Epithelial cell of proximal tubule (primary cell): ENCODE measurements around the gene ZC3H4. TPM values are rescaled to one million over a fixed set of nuclear protein-coding genes. Genes with fewer than 3 reads are reported as not detected.

Experiments used
- DNase-seq: peaks from one replicate; pipeline ENCODE4 v3.0.0-alpha.2; 2011; ENCODE audit warnings: low read depth
- H3K4me3 ChIP-seq: 2 replicates; pipeline ENCODE4 v1.5.1; 2011; ENCODE audit warnings: low read depth, mild to moderate bottlenecking, low read length
- total RNA-seq: library from RNA; depleted of rRNA; stranded (reverse); fragments of >200 nt; gene quantifications from 2 replicates; pipeline ENCODE4 v1.2.3, GENCODE V29; 2015
- TF ChIP-seq, protein P1 (sequence below): conservative IDR thresholded peaks from 2 replicates; pipeline ENCODE4 v1.5.1; 2012; ENCODE audit warnings: low read depth, mild to moderate bottlenecking, low read length

The ZC3H4 gene
- total RNA-seq, 1 donor from 2014 or later = 18.3 TPM

- DNase-seq = no peak
- no peak overlapping the region for H3K4me3 ChIP-seq
- TF ChIP-seq, protein P1, sequence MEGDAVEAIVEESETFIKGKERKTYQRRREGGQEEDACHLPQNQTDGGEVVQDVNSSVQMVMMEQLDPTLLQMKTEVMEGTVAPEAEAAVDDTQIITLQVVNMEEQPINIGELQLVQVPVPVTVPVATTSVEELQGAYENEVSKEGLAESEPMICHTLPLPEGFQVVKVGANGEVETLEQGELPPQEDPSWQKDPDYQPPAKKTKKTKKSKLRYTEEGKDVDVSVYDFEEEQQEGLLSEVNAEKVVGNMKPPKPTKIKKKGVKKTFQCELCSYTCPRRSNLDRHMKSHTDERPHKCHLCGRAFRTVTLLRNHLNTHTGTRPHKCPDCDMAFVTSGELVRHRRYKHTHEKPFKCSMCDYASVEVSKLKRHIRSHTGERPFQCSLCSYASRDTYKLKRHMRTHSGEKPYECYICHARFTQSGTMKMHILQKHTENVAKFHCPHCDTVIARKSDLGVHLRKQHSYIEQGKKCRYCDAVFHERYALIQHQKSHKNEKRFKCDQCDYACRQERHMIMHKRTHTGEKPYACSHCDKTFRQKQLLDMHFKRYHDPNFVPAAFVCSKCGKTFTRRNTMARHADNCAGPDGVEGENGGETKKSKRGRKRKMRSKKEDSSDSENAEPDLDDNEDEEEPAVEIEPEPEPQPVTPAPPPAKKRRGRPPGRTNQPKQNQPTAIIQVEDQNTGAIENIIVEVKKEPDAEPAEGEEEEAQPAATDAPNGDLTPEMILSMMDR = no peak
Observed at GRCh38 chr19:47123406-47123805, 9.8 kb upstream of the ZC3H4 start.

GRCh38 chr19:47122359-47123335 is 9.1 kb upstream of the ZC3H4 start:
- no peak for DNase-seq
- TF ChIP-seq, protein P1 = no peak
- no peak overlapping the region for H3K4me3 ChIP-seq

DNA sequence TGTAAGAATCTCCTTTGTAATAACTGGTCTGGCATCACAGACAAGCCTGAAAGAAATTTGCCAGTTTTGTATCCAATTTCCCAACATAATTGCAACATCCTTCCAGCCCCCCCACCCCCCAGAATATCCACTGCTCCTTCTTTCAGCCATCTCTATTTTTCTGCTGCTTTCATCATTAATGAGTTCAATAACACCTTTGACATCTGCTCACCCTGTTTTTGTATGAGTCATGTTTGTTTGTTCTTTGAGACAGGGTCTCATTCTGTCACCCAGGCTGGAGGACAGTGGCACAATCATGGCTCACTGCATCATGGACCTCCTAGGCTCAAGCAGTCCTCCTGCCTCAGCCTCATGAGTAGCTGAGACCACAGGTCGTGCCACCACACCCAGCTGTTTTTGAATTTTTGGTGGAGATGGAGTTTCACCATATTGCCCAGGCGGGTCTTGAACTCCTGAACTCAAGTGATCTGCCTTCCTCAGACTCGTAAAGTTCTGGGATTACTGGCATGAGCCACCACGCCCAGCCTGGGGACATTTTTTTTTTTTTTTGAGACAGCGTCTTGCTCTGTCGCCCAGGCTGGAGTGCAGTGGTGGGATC is 7.0 kb upstream of the ZC3H4 start:
- no peak for DNase-seq
- TF ChIP-seq, protein P1 = no peak
- H3K4me3 ChIP-seq = no peak overlapping the region

DNA sequence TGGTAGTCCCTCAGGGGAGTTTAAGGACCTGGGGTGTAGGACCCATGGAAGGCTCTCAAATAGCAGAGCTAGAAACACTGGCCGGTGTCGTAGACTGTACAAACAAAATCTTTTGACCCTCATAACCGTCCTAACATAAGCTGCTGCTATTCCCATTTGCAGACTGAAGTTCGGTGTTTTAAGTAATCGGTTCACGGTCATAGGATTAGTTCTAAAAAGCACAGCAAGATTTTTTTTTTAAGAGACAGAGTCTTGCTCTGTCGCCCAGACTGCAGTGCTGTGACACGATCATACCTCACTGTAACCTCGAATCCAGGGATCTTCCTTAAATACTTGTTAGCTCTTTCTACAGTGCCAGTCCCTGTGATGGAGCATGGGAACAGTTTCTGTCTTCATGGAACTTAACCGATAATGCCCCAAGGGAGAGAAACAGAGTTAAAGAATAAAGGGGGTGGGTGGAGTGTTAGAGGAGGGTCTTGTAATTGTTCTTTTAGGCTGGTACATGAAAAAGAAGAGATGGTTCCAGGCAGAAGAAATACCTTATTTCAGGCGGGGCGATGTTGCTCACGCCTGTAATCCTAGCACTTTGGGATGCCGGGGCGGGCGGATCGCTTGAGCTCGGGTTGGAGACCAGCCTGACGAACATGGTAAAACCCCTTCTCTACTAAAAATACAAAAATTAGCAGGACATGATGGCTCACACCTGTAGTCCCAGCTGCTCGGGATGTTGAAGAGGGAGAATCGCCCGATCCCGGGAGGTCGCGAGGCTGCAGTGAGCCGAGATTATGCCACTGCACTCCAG is 475 bp upstream of the ZC3H4 start:
- peak overlapping the region; percentile 88 for H3K4me3 ChIP-seq
- no peak for DNase-seq
- TF ChIP-seq, protein P1 = no peak

- TF ChIP-seq, protein P1 = no peak
- no peak for DNase-seq
- H3K4me3 ChIP-seq = peak overlapping the region; percentile 88
Observed at GRCh38 chr19:47112166-47112996, 1.2 kb downstream of the ZC3H4 start.

- DNase-seq = no peak
- H3K4me3 ChIP-seq = peak overlapping the region; percentile 88
- TF ChIP-seq, protein P1 = no peak
Observed at GRCh38 chr19:47111682-47112165, 1.9 kb downstream of the ZC3H4 start.
